NCI-H460 (cell line): ENCODE data around the gene HSF2BP. TPM values are rescaled to one million over a fixed set of nuclear protein-coding genes. Genes with fewer than 3 reads are reported as not detected.
A peak's percentile ranks its signal among the peaks of the same experiment; 100 is the strongest.
"Not testable (repeated sequence)": the region's sequence is repeated elsewhere in the genome, so short reads cannot be mapped to it uniquely, and the experiment has no call there.

Experiments
- DNase-seq: peaks from one replicate; pipeline ENCODE4 v3.0.0-alpha.2; 2016; ENCODE audit warnings: low read depth; ENCODE audit errors: extremely low read depth
- total RNA-seq: library from RNA; depleted of rRNA; stranded (reverse); fragments of >200 nt; shearing (Covaris generic); gene quantifications from 2 replicates; pipeline ENCODE4 v1.2.3, GENCODE V29; 2014

Gene HSF2BP
- total RNA-seq, 1 experiment from 2014 or later: 1.1 TPM

DNA sequence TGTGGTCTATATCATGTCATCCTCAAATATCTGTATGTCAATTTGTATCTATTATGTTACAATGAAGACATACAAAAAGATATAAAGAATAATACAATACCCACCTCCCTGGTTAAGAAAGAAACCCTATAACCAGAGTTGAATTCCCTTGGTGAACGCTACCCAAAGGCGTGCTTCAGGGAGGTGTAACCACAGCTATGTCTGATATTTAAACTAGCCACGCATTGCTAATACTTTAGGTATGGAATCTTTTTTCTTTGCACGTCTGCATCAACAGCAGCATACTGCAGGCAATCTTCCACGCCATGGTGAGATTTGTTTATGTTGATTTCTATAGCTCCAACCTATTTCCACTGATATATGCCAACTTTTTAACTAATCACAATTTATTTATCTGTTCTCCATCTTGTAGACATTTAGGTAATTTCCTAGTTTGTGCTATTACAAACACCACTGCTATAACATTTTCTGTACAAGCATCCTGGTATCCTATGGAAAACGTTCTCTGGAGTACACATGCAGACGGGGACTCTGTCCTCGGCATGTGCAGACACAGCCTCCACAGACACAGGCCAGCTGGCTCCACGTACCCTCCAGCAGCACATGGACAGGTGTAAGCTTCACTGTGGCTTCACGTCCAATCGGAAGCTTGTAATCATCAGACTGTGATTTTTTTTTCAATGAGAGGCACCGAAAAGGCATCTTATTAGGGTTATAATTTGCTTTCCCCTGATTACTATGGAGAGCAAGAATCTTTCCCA, 58.5 kb downstream of the HSF2BP start:
- peak; percentile 45 for DNase-seq

DNA sequence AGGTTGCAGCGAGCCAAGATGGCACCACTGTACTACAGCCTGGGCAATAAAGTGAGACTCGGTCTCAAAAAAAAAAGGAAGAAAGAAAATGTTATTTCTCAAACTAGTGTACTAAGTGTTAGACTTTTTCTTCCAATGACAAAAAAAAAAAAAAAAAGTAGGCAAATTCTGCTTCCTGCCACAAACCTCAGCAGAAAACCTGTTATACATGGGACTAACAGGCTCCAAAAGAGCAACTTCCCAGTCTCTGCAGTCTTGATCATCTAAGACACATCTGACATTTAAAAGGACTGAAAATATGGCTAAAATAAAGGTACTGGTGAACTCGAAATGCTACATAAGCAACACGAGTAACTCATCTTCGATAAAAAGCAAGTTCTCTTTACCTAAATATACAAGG, 59.6 kb downstream of the HSF2BP start:
- no peak for DNase-seq

DNA sequence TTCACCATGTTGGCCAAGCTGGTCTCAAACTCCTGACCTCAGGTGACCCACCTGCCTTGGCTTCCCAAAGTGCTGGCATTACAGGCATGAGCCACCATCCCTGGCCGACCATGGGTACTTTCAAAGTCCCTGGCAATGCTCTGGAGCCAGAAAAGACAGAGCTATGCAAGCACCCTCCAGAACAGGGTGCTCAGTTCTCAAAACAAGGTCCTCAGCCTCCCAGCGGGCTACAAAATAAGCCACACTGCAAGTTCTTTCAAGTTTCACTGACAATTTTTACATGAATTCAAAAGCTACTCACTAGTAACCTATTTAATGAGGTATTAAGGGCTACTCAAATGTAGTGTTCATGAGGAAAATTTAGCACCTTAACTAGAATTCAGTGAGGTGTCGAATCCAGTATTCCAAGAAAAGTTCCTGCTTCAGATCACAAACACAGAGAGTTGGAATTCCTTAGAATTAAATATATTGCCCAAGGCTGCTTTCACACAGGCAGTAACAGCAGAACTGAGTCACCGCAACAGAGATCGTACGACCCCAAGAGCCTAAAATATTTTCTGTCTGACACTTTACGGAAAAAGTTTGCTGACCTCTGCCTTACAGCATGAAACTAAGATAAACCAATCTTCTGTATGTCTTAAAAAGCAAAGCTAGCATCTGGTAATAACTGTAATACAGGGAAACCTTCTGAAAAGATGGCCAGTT, 60.7 kb downstream of the HSF2BP start:
- DNase-seq: no peak

DNA sequence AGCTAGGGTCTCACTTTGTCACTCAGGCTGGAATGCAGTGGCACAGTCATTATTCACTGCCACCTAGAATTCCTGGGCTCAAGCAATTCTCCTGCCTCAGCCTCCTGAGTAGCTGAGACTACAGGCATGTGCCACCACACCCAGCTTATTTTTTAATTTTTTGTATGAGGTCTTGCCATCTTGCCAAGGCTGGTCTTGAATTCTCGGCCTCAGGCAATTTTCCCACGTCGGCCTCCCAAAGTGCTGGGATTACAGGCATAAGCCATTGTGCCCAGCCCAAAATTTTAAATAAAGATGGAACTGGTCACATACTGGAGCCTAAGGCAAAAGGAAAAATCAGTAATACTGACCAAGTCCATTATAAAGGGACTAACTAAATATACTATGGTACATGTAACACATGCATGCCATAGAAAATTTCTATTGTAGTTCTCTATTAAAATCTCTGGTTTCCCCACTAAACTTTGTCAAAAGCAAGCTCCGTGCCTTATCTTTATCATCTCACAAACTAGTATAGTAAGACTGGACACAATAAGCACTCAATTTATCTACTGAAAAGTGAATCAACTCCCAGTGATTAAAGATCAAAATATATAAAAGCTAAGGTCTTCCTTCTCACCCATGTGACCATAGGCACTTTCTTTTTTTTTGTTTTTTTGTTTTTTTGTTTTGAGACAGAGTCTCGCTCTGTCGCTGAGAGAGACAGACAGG, 61.6 kb downstream of the HSF2BP start:
- DNase-seq: no peak

DNA sequence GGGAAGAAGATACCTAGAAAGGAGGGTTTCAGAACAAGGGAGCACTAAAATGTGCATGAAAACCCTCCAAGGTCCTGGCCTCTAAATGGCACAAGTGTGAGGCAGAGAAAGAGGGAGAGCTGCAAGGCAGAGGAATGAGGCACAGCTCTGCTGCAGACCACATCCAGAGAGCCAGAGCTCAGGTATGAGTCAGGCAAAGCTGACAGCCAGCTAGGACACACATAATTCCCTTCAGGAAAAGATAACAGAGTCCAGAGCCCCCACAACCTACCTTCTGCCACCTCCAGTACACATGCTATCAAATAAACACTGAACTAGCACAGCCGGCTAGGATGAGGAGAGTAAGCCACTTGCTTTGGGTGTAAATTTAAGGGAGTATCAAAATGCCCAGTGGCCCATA, 62.2 kb downstream of the HSF2BP start:
- no peak for DNase-seq

DNA sequence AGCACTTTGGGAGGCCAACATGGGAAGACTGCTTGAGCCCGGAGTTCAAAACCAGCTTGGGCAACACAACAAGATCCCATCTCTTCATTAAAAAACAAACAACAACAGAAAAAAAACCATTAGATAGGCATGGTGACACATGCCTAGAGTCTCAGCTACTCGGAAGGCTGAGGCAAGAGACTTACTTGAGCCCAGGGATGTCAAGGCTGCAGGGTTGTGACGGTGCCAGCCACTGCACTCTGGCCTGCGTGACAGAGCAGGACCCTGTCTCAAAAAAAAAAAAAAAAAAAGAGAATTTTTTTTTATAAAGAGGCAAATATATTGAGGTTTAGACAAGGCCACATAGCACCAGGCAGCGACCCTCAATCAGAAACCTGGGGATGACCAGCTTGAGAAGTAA, 62.7 kb downstream of the HSF2BP start:
- DNase-seq: no peak

DNA sequence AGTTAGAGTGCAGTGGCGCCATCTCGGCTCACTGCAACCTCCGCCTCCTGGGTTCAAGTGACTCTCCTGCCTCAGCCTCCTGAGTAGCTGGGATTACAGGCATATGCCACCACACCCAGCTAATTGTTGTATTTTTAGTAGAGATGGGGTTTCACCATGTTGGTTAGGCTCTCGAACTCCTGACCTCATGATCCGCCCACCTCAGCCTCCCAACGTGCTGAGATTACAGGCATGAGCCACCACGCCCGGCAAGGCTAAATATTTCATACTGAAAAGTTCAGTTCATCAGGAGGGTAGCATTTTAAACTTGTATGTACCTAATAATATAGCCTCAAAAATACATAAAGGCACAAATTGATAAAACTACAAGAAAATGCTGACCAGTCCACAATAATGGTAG, 63.5 kb downstream of the HSF2BP start:
- DNase-seq: not testable (repeated sequence)

DNA sequence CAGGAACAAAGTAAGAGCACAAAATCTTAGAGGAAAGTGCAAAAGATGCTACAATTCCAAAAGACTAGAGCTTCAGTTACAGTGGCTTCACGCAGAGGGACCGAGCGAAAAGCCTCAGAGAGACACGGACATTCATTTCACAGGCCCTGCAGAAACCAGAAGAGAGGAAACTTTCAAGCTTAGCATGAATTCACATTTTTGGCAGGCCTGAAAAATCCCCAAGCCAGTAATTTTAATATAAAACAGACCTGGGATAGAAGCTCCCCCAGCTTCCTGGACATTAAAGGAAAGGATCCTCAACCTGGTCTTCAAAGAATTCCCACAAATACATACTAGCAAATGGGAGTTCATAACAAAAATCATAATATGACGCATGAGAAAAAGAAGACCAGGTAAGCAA, 66.2 kb downstream of the HSF2BP start:
- DNase-seq: no peak

DNA sequence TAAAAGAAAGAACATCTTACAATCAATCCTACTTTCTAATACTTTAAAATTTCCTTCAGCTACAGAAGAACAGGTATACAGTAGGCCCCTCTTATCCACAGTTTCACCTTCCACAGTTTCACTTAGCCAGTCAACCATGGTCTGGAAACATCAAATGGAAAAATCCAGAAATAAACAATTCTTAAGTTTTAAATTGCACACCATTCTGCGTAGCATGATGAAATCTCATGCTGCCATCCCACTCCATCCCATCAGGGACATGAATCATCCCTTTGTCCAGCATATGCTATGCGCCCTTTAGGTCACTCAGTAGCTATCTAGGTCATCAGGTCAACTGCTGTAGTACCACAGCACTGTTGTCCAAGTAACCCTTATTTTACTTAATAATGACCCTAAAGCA, 67.7 kb downstream of the HSF2BP start:
- peak; percentile 32 for DNase-seq

DNA sequence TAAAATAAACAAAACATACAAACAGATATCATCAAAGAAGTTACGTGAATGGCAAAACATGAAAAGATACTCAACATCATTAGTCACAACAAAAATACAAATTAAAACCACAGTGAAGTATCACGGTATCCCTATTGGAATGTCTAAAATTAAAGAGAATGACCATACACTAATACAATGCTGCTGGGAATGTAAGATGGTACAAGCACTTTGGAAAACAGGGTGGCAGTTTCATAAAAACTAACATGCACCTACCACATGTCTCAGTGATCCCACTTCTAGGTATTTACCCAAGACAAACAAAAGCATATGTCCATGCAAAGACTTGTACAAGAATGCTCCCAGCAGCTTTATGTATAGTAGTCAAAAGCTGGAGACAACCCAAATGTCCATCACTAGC, 69.1 kb downstream of the HSF2BP start:
- no peak for DNase-seq

DNA sequence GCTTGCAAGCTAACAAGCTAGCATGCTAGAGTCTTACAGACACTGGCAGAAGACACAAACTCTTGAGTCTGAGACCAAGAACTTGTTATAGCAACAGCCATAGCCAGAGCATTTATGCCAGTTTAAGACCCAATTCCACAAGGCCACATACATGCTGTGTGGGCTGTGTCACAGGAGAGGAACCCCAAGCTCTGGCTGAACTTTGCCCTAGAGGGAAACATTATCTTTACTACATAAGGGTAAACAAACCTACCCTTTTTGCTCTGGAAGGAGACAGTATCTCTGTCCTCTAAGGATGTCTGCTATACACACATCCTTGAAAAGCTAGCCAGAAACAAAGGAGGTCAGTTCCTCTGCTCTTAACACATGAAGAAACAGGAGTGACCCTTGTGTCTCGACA, 70.3 kb downstream of the HSF2BP start:
- DNase-seq: no peak

DNA sequence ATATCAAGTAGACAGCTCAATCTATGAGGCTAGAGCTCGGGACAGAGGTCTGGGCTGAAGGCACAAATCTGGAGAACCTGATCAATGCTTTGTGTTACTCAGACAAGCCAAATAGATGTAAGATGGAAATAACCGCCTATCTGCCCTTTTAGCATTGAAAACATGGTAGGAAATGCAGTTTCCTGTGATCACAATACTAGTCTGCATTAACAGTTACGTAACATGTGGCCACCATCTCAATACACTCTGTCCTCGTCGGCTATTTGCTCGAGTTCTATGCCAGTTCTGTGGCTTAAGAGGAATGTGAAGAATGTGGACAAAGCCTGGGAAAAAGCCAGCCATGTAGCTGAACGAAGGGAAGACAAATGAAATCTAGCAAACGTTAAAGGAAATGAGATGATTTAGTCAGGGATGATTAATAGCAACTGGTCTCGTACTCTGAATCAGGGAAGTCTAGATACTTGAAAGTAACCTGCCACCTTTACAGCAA, 73.3 kb downstream of the HSF2BP start:
- peak; percentile 96 for DNase-seq

DNA sequence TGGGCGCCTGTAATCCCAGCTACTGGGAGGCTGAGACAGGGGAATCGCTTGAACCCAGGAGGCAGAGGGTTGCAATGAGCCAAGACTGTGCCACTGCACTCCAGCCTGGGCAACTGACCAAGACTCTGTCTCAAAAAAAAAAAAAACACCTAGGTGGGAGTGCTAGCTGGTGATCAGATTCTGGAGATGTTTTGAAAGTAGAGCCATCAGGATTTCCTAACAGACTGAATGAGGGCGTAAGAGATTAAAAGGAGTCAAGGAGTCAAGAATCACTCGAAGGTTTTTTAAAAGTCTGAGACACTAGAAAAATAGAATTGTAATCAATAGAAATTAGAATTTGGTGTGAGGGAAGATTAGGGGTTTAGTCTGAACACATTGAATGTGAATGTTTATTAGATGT, 73.8 kb downstream of the HSF2BP start:
- DNase-seq: no peak

DNA sequence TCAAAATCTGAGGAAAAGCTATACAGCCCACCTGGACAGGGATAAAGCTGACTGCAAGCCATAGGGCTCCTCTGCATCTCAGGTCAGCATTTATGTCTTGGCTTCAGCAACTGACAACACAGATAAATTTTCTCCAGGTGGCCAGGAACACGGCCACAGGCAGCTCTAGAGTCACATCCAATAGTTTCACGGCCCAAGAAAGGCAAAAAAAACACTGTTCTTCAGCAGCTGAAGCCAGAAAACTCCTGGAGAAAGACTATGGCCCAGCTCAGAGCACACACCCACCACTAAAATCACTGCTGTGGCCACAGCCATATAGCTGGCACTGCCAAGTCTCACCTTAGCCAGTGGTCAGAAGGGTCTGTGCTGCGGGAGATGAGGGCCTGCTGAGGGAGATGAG, 77.8 kb downstream of the HSF2BP start:
- DNase-seq: no peak

DNA sequence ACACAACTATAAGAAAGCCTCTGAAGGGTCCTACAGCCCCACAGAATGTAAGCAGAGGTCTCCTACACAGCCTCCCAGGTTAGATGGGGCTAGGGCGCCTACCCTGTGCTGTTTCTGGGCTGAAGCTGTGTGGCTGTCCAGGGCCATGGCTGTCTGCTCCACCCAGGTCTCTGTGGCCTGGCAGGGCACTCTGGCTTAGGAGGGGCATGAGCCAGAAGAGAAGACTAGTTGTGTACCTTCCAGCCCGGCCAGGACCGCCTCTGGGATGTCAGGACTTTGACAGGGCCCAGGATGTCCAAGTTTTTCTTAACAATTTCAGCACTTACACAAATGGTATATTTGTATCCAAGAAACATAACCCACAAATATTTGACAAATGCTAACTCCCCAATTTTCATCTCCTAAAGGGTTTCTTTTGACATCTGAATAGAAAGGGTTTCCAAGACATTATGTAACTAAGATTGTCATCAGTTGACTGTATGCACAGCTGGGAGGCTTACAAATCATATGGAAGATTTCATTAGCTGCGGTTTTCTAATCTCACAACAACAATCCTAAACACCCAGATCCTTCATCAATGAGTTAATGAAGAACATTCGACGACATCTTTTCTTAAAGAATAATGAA, 80.5 kb downstream of the HSF2BP start:
- no peak for DNase-seq

DNA sequence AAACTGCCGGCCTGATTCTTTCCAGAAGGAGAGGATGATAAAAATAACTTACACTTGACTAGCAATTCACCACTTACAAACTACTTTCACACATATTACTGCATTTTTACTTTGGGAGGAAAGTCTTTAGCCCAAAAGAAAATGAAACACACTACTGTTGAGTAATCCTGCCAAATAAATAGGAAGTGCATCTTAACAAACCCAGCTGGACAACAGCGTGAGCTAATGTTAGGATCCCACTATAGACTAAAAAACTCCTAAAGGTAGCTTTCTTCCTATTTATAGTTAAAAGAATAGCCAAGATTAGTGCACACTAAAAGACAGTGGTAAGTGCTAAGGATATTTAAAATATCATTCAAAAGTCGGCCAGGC, 83.8 kb downstream of the HSF2BP start:
- DNase-seq: no peak

DNA sequence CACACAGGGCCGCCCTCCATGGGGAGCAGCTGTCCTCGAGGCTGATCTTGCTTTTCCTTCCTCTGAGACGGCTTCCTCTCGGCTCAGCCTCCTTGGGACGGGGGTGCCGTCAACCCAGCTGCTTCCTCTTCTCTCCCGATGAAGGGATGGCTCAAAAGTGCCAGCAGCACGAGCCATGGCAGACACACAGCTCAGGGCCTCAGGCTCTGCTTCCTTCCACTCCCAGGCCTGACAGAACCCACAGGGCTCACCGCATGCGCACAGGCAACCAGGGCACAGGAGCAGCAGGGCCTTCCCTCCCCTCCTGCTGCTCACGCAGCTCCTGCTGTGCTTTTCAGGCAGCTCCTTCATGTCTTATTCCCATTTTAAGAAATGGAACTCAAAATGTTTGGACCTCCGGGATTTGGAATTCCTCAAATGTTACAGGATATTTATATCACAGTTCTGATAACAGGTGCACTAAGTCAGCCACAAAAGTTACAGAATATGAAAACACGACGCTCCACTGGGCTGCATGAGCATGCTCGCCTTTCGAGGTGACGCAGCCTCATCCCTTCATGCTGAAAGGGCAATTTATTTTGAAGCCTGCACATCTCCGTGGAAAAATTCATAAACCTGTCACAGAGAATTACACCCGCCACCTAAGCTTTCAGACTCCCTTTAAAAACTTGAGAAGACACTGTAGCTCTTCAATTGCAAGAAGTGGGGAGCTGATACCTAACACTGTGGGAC, 84.4 kb downstream of the HSF2BP start:
- DNase-seq: no peak

DNA sequence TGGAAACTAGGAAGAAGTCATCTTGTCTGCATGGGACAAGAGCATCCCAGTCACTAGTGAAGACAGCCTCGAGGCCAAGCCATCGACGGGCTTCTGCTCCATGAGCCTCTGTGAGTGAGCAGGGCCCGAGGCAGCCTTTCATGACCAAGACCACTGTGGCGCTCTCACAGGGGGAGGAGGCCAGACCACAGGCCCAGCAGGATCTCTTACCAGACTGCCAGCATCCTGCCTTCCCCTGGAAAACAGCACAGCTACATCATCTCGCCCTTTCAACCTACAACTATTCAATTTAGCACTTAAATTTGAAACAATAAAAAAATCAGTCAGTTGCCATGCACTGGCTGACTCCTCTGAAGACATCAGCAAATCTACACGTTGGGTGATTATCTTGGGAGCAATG, 85.4 kb downstream of the HSF2BP start:
- DNase-seq: no peak

DNA sequence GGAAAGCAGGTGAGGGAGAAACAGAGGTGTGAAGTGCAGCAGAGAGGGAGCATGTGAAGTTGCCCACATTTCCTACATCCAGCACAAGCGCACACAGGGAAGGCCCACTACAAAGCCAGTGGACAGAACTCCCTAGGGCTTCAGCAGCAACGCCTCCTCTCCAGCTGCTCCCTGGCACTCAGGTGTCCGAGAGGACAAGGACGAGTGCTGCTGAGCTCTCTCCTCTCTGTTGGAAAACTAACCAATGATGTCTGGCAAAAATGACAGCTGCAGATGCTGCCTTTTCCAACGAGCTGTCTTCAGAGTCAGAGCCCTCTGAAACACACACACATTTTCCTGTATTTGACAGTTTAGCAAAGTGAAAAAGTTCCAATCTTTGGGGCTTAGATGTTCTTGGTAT, 86.8 kb downstream of the HSF2BP start:
- DNase-seq: no peak

DNA sequence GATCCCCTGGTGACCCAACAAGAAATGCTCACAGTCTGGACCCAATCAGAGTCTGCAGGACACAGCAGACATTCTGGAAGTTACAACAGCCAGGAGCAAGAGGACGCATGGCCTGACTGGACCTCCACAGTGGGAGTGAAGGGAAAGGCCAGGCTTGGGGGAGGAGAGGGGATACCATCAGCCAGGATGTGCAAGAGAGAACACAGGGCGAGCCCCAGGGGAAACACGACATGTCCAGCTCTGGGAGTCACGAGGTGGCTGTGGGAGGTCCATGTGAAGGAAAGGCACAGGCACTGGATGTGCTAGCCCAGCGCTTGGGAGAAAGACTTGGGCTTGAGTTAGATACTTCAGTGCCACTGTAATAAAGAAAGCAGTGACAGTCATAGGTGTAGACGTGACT, 87.3 kb downstream of the HSF2BP start:
- DNase-seq: no peak

DNA sequence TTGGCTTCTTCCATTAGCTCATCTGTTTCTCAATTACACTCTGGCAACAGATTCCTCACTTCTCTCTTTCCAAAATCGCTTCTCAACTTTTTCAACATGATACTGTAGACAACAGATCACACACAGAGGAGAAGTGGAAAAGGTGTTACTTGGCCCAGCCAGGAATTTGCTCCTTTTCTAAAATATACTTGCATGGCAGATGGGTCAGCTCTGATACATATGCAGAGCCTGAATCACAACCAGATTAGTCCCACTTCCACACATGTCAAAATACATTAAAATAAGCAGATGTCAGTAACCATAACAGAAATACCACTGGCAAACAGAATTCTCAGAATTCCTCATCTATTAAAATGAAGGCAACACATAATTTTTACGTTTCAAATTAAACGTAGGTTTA, 89.1 kb downstream of the HSF2BP start:
- DNase-seq: not testable (repeated sequence)
